ENCODE measurements around the gene FTSJ3.

DNA sequence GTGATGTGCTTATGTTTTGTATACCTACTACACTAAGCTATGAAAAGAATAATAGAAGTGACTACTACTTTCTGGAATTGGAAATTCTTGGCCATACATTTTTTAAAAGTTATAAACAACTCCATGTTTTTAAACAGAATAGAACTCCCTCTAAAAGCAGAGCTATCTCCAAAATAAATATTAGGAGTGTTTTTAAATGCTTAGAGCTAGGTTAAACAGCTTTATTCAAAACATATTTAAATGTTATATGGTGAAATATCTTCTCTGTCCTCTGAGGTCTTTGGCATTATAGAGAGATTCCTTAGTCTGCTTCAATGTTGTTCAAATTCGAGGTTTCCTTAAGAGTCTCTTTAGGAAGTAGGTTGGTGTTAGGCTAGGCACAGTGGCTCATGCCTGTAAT is 23.1 kb downstream of the FTSJ3 start:
- TF ChIP-seq, protein P1, sequence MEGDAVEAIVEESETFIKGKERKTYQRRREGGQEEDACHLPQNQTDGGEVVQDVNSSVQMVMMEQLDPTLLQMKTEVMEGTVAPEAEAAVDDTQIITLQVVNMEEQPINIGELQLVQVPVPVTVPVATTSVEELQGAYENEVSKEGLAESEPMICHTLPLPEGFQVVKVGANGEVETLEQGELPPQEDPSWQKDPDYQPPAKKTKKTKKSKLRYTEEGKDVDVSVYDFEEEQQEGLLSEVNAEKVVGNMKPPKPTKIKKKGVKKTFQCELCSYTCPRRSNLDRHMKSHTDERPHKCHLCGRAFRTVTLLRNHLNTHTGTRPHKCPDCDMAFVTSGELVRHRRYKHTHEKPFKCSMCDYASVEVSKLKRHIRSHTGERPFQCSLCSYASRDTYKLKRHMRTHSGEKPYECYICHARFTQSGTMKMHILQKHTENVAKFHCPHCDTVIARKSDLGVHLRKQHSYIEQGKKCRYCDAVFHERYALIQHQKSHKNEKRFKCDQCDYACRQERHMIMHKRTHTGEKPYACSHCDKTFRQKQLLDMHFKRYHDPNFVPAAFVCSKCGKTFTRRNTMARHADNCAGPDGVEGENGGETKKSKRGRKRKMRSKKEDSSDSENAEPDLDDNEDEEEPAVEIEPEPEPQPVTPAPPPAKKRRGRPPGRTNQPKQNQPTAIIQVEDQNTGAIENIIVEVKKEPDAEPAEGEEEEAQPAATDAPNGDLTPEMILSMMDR (IDR thresholded peaks at IDR 0.05; ENCODE audit: insufficient read depth, low read length, poor library complexity, severe bottlenecking), result no peak
- no peak for TF ChIP-seq EZH2phosphoT487 (conservative IDR thresholded peaks at IDR 0.05; ENCODE audit: low read length)
